ENCODE data around the gene UPF3A. TPM values are rescaled to one million over a fixed set of nuclear protein-coding genes. Genes with fewer than 3 reads are reported as not detected.

Gene UPF3A
- total RNA-seq, 2 experiments from 2014 or later, result 53.3 to 58.8 TPM

GRCh38 chr13:114264886-114265611 lies 16.4 kb upstream of the UPF3A start:
- no peak for DNase-seq
- ATAC-seq, result no peak
- H3K27ac Mint-ChIP-seq, result no peak overlapping the region
- no peak overlapping the region for H3K4me3 Mint-ChIP-seq
- peaks cover 73% of the 10 kb centered on the region for H3K4me1 Mint-ChIP-seq (ENCODE audit: low read depth)
- peaks cover 80% of the 10 kb centered on the region for H3K36me3 Mint-ChIP-seq (ENCODE audit: low read depth)
- peaks cover 4% of the 10 kb centered on the region for H3K9me3 Mint-ChIP-seq (ENCODE audit: insufficient read depth)
- H3K27me3 Mint-ChIP-seq (ENCODE audit: low read depth), result no peaks in the 10 kb centered on the region
- ChIA-PET CTCF (interaction anchor here (1.4 to 1.6 kb wide), 2 partner anchors 8 to 74 kb away, joined by 3 to 6 read pairs; no protein-coding TSS in a partner anchor), POLR2A (interaction anchor here (0.9 kb wide), 1 partner anchor 12 kb away, joined by 3 read pairs; no protein-coding TSS in a partner anchor)

DNA sequence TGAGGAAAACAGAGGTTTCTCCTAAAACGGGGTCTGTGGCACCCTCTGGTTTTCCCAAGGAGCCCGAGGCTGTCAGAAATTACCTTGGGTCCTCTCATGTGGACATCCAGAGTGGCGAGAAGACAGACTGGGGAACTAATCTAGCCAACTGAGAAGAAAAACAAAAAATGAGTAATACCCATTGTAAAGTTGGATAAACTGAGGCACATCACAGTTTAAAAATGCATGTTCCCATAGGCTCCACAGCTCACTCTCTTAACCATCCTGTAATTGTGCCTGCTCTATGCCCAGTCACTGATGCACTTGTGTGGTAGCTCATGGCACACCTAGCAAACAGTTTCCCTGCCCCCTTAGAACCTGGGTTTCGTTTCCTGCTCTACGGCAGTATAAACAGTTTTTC lies 15.2 kb upstream of the UPF3A start:
- ATAC-seq (no peak), DNase-seq (no peak)
- no peaks in the 10 kb centered on the region for H3K27me3 Mint-ChIP-seq (ENCODE audit: low read depth)
- H3K27ac Mint-ChIP-seq, result no peak overlapping the region
- peaks cover 63% of the 10 kb centered on the region for H3K4me1 Mint-ChIP-seq (ENCODE audit: low read depth)
- H3K4me3 Mint-ChIP-seq, result no peak overlapping the region
- H3K9me3 Mint-ChIP-seq (ENCODE audit: insufficient read depth), result peaks cover 4% of the 10 kb centered on the region
- peaks cover 75% of the 10 kb centered on the region for H3K36me3 Mint-ChIP-seq (ENCODE audit: low read depth)
- POLR2A ChIA-PET, result no interaction called here
- CTCF ChIA-PET, result interaction anchor here (0.6 to 1.4 kb wide), 2 partner anchors 9 to 75 kb away, joined by 3 to 6 read pairs; no protein-coding TSS in a partner anchor

GRCh38 chr13:114268344-114269280 lies 12.8 kb upstream of the UPF3A start:
- Mint-ChIP-seq H3K4me3 (peak overlapping the region; percentile 10), H3K27ac (peak overlapping the region; percentile 84), H3K27me3 (ENCODE audit: low read depth) (no peaks in the 10 kb centered on the region), H3K9me3 (ENCODE audit: insufficient read depth) (peaks cover 4% of the 10 kb centered on the region), H3K36me3 (ENCODE audit: low read depth) (peaks cover 72% of the 10 kb centered on the region), H3K4me1 (ENCODE audit: low read depth) (peaks cover 40% of the 10 kb centered on the region)
- ATAC-seq (peak; percentile 51), DNase-seq (peak; percentile 46)
- POLR2A ChIA-PET, result interaction anchor here (2.1 kb wide), 1 partner anchor 11 kb away, joined by 6 read pairs; no protein-coding TSS in a partner anchor
- CTCF ChIA-PET, result interaction anchor here (0.6 to 1.2 kb wide), 4 partner anchors 9 to 57 kb away, joined by 3 read pairs; no protein-coding TSS in a partner anchor

DNA sequence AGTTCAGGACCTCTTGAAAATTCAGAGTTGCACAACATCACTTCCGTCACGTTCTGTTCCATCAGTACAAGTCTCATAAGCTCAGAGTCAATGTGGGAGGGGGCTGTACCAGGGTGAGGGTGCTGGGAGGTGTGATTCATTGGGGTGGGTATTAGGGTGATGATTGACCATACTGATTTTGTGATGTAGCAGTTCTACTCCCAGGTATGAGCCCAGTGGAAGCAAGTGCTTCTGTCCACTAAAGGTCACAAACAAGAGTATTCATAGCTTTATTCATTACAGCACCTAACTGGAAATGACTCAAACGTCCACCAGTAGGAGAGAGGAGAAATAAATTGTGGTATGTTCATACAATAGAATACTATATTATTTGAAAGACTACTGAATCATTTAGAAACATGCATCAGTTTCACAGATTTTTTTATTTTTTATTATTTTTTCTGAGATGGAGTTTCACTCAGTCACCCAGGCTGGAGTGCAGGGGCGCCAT lies 12.1 kb upstream of the UPF3A start:
- ChIA-PET CTCF (interaction anchor here (0.8 to 1.2 kb wide), 3 partner anchors 10 to 56 kb away, joined by 3 read pairs; no protein-coding TSS in a partner anchor), POLR2A (interaction anchor here (2.1 kb wide), 1 partner anchor 10 kb away, joined by 6 read pairs; no protein-coding TSS in a partner anchor)
- no peak overlapping the region for H3K4me3 Mint-ChIP-seq
- peak overlapping the region; percentile 84 for H3K27ac Mint-ChIP-seq
- H3K36me3 Mint-ChIP-seq (ENCODE audit: low read depth), result peaks cover 71% of the 10 kb centered on the region
- peaks cover 36% of the 10 kb centered on the region for H3K4me1 Mint-ChIP-seq (ENCODE audit: low read depth)
- no peaks in the 10 kb centered on the region for H3K27me3 Mint-ChIP-seq (ENCODE audit: low read depth)
- ATAC-seq, result no peak
- H3K9me3 Mint-ChIP-seq (ENCODE audit: insufficient read depth), result peaks cover 4% of the 10 kb centered on the region
- DNase-seq, result no peak

- Mint-ChIP-seq H3K4me1 (ENCODE audit: low read depth) (peaks cover 16% of the 10 kb centered on the region), H3K27ac (no peak overlapping the region), H3K36me3 (ENCODE audit: low read depth) (peaks cover 63% of the 10 kb centered on the region), H3K9me3 (ENCODE audit: insufficient read depth) (peaks cover 4% of the 10 kb centered on the region), H3K27me3 (ENCODE audit: low read depth) (no peaks in the 10 kb centered on the region), H3K4me3 (no peak overlapping the region)
- POLR2A ChIA-PET, result no interaction called here
- DNase-seq (no peak), ATAC-seq (no peak)
- CTCF ChIA-PET, result no interaction called here
These were observed 8.4 kb upstream of the UPF3A start for GRCh38 chr13:114272977-114273376.

DNA sequence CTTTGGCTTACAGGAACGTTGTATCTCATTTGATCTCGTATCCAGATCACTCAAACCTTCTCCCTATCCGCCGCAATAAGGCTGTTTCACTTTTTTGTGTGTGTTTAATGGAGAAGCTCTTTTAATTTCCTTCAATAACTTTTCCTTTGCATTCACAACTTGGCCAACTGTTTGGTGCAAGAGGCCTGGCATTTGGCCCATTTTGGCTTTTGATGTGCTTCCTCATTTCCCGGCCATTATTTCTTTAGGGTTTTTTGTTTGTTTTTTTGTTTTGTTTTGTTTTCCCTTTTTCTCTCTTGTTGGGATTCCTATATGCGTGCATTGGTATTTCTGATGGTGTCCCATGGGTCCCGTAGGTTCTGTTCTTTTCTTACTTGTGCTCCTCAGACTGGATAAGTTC lies 6.1 kb upstream of the UPF3A start:
- ChIA-PET CTCF (no interaction called here), POLR2A (no interaction called here)
- Mint-ChIP-seq H3K9me3 (ENCODE audit: insufficient read depth) (no peaks in the 10 kb centered on the region), H3K27ac (peak overlapping the region; percentile 11), H3K36me3 (ENCODE audit: low read depth) (peaks cover 49% of the 10 kb centered on the region), H3K4me3 (no peak overlapping the region), H3K27me3 (ENCODE audit: low read depth) (no peaks in the 10 kb centered on the region), H3K4me1 (ENCODE audit: low read depth) (peaks cover 18% of the 10 kb centered on the region)
- ATAC-seq (no peak), DNase-seq (no peak)

DNA sequence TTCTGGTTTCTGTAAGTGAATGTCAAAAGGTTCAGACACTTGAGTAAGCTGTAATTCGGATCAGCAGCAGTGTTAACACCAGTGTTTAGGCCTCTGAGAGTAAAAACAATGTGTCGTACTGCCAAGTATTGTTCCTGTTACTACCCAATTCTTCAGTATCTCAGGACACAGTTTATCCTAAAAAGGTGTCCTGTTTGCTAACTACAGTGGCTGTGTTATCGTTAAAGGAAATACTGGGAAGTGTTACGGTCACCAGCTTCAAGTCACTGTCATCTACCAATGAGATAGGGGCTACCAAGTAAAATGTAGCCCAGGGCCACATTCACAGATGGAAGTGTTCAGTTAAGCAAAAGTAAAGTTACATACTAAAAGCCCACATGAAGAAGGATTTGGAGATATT lies 2.3 kb upstream of the UPF3A start:
- peak overlapping the region; percentile 94 for H3K27ac Mint-ChIP-seq
- DNase-seq (no peak), ATAC-seq (no peak)
- H3K9me3 Mint-ChIP-seq (ENCODE audit: insufficient read depth), result no peaks in the 10 kb centered on the region
- peaks cover 39% of the 10 kb centered on the region for H3K36me3 Mint-ChIP-seq (ENCODE audit: low read depth)
- no peak overlapping the region for H3K4me3 Mint-ChIP-seq
- ChIA-PET POLR2A (interaction anchor here (0.7 to 1.7 kb wide), 5 partner anchors 8 to 43 kb away, joined by 3 to 7 read pairs (median 4); no protein-coding TSS in a partner anchor), CTCF (interaction anchor here (1.0 to 1.1 kb wide), 3 partner anchors 10 to 60 kb away, joined by 3 read pairs; no protein-coding TSS in a partner anchor)
- no peaks in the 10 kb centered on the region for H3K27me3 Mint-ChIP-seq (ENCODE audit: low read depth)
- H3K4me1 Mint-ChIP-seq (ENCODE audit: low read depth), result peaks cover 37% of the 10 kb centered on the region

DNA sequence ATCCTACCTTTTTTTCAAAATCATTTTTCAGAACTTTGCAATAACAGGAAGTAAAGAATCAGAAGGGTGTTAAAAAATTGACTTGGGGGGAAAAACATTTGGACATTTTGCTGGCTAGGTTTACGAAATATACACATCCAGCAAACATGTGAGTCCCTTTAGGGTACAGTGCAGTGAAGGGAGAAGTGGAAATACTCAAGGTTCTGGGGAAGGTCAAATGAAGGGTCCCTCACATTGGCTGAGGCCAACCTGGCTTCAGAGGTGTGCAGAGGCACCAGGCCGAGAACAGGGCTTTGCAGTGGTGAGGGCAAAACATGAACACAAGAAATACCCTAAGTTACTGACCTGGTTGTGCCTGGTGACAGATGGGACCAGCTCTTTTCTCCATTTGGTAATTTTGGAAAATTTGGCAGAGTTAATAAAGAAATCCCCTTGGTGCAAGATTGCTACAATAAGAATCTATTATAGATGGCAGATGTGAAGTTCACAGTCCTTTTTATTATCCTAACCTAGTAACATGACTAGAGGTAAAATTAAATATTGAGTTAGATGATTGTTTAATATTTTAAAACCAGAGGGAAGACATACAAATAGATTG lies 1.5 kb upstream of the UPF3A start:
- DNase-seq (no peak), ATAC-seq (no peak)
- peak overlapping the region; percentile 80 for H3K4me3 Mint-ChIP-seq

DNA sequence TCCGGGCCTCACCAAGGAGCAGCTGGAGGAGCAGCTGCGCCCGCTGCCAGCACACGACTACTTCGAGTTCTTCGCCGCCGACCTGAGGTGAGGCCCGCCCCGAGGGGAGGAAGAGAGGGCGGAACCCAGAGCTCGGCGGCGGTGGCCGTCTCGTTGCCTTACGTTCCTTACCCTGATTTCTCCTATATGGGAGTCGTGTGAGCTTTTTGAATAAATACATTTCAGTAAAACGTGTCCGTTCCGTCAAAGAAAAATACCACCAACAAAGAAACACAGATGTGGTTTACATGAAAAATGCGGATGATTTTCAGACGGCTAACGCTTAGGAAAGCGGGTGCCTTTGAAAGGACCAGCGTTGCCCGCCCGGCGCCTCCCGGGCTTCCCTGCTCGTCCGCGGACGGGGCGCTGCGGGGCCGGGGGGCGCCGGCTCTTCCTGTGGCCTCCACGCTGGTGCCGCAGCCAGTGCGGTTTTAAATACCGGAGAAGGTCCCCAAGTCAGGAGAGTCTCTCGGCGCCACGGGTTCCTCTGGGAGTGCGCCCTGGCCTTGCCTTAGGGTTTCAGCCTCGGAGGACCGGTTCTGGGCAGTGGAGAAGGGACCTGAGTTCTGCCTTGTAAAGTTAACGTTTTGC lies 755 bp downstream of the UPF3A start:
- peaks cover 49% of the 10 kb centered on the region for H3K4me1 Mint-ChIP-seq (ENCODE audit: low read depth)
- DNase-seq, result peak; percentile 80
- POLR2A ChIA-PET, result interaction anchor here (0.7 to 2.0 kb wide), 4 partner anchors 25 to 59 kb away, joined by 3 to 5 read pairs (median 4); no protein-coding TSS in a partner anchor
- CTCF ChIA-PET, result interaction anchor here (1.0 kb wide), 1 partner anchor 57 kb away, joined by 3 read pairs; no protein-coding TSS in a partner anchor
- peak overlapping the region; percentile 94 for H3K27ac Mint-ChIP-seq
- peak overlapping the region; percentile 80 for H3K4me3 Mint-ChIP-seq
- ATAC-seq, result peak; percentile 76
- H3K36me3 Mint-ChIP-seq (ENCODE audit: low read depth), result peaks cover 48% of the 10 kb centered on the region
- no peaks in the 10 kb centered on the region for H3K9me3 Mint-ChIP-seq (ENCODE audit: insufficient read depth)
- H3K27me3 Mint-ChIP-seq (ENCODE audit: low read depth), result no peaks in the 10 kb centered on the region

More for the DNA sequence above, 1.5 kb upstream of the UPF3A start:
- no peaks in the 10 kb centered on the region for H3K27me3 Mint-ChIP-seq (ENCODE audit: low read depth)
- H3K27ac Mint-ChIP-seq, result peak overlapping the region; percentile 94
- CTCF ChIA-PET, result interaction anchor here (1.0 to 1.1 kb wide), 3 partner anchors 11 to 60 kb away, joined by 3 read pairs; no protein-coding TSS in a partner anchor
- POLR2A ChIA-PET, result interaction anchor here (0.7 to 1.7 kb wide), 6 partner anchors 8 to 1071 kb away, joined by 3 to 7 read pairs (median 4); no protein-coding TSS in a partner anchor
- peaks cover 40% of the 10 kb centered on the region for H3K36me3 Mint-ChIP-seq (ENCODE audit: low read depth)
- peaks cover 42% of the 10 kb centered on the region for H3K4me1 Mint-ChIP-seq (ENCODE audit: low read depth)
- H3K9me3 Mint-ChIP-seq (ENCODE audit: insufficient read depth), result no peaks in the 10 kb centered on the region

DNA sequence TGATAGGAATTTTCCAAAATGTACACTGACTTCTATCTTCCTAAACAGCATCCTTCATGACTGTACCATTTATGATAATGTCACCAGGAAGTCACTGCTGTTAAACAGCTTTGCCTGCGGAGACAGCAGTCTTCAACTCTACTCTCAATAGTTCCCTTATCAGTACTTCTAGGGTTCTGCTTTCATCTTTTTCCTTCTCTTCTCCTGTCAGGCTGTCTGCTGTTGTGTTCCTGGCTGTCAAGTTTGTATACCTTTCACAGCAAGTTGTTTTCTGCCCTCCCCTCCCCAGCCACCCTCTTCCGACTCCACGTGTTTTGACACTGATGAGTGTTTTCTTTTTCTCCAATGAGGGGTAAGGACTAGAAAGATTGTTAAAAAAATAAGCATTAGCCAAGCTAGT lies 2.2 kb downstream of the UPF3A start:
- DNase-seq (no peak), ATAC-seq (no peak)
- H3K9me3 Mint-ChIP-seq (ENCODE audit: insufficient read depth), result no peaks in the 10 kb centered on the region
- peaks cover 51% of the 10 kb centered on the region for H3K36me3 Mint-ChIP-seq (ENCODE audit: low read depth)
- no peak overlapping the region for H3K27ac Mint-ChIP-seq
- POLR2A ChIA-PET, result no interaction called here
- no peaks in the 10 kb centered on the region for H3K27me3 Mint-ChIP-seq (ENCODE audit: low read depth)
- peak overlapping the region; percentile 55 for H3K4me3 Mint-ChIP-seq
- H3K4me1 Mint-ChIP-seq (ENCODE audit: low read depth), result peaks cover 46% of the 10 kb centered on the region
- CTCF ChIA-PET, result no interaction called here

DNA sequence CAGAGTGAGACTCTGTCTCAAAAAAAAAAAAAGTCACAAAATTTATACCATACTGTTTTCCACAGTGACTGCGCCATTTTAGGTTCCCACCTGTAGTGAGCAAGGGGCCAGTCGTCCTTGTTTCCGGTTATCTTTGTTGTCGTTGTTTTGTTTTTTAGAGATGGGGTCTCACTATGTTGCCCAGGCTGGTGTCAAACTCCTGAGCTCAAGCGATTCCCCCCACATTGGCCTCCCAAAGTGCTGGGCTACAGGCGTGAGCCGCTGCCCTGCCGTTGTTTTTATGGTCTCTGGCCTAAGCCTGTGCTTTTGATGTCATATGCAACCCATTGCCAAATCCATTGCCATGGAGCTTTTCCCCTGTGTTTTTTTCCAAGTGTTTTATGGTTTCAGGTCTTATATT lies 3.3 kb downstream of the UPF3A start:
- Mint-ChIP-seq H3K4me1 (ENCODE audit: low read depth) (peaks cover 39% of the 10 kb centered on the region), H3K27ac (no peak overlapping the region), H3K36me3 (ENCODE audit: low read depth) (peaks cover 52% of the 10 kb centered on the region), H3K9me3 (ENCODE audit: insufficient read depth) (no peaks in the 10 kb centered on the region), H3K27me3 (ENCODE audit: low read depth) (no peaks in the 10 kb centered on the region), H3K4me3 (no peak overlapping the region)
- DNase-seq (no peak), ATAC-seq (no peak)
- ChIA-PET POLR2A (no interaction called here), CTCF (no interaction called here)

All from activated CD8-positive, alpha-beta T cell treated with anti-CD3 and anti-CD28 coated beads, Interleukin-2, amount 10 ng/mL, durations not matched to agents 7 days and 5 days (primary cell).